ENCODE measurements around the gene OVCA2.
"Not testable (repeated sequence)": the region's sequence is repeated elsewhere in the genome, so short reads cannot be mapped to it uniquely, and the experiment has no call there.

The OVCA2 gene

GRCh38 chr17:2041561-2042389 is at the start of gene OVCA2:
OVCA2 (plus strand) TSS chr17:2042022; CDS start chr17:2042048, 26 bp downstream.
- peak; percentile 97 for DNase-seq

GRCh38 chr17:1992541-1992940 is 49.3 kb upstream of the OVCA2 start:
- DNase-seq = no peak

- DNase-seq = no peak
Observed at GRCh38 chr17:1994707-1995106, 47.1 kb upstream of the OVCA2 start.

GRCh38 chr17:1995321-1995892 is 46.4 kb upstream of the OVCA2 start:
- no peak for DNase-seq

- no peak for DNase-seq
Observed at GRCh38 chr17:1995907-1996799, 45.7 kb upstream of the OVCA2 start.

GRCh38 chr17:1996800-1997288 is 45.0 kb upstream of the OVCA2 start:
- no peak for DNase-seq

GRCh38 chr17:1997289-1997926 is 44.4 kb upstream of the OVCA2 start:
- no peak for DNase-seq

- DNase-seq = no peak
Observed at GRCh38 chr17:1997927-1998742, 43.7 kb upstream of the OVCA2 start.

GRCh38 chr17:1999557-2000251 is 42.1 kb upstream of the OVCA2 start:
- DNase-seq = no peak

- no peak for DNase-seq
Observed at GRCh38 chr17:2002767-2003329, 39.0 kb upstream of the OVCA2 start.

GRCh38 chr17:2003525-2003924 is 38.3 kb upstream of the OVCA2 start:
- no peak for DNase-seq

GRCh38 chr17:2004435-2004952 is 37.3 kb upstream of the OVCA2 start:
- DNase-seq = no peak

- DNase-seq = no peak
Observed at GRCh38 chr17:2008332-2009126, 33.3 kb upstream of the OVCA2 start.

- no peak for DNase-seq
Observed at GRCh38 chr17:2009737-2010136, 32.1 kb upstream of the OVCA2 start.

GRCh38 chr17:2011411-2012371 is 30.1 kb upstream of the OVCA2 start:
- DNase-seq = no peak

GRCh38 chr17:2012499-2012898 is 29.3 kb upstream of the OVCA2 start:
- no peak for DNase-seq

GRCh38 chr17:2013220-2013993 is 28.4 kb upstream of the OVCA2 start:
- DNase-seq = not testable (repeated sequence)

- no peak for DNase-seq
Observed at GRCh38 chr17:2013994-2014317, 27.9 kb upstream of the OVCA2 start.

Measured in activated naive CD4-positive, alpha-beta T cell treated with anti-CD3 and anti-CD28 coated beads, Interleukin-2, amount 50 U/mL, for 16 hours (primary cell).